DND-41 (cell line): ENCODE results near the gene CEBPG.

ENCODE experiments used
- CTCF ChIP-seq: IDR thresholded peaks from 2 replicates; pipeline ENCODE4 v1.5.1; 2012; ENCODE audit warnings: borderline replicate concordance, low read length, moderate library complexity, mild to moderate bottlenecking; ENCODE audit not compliant: poor library complexity, severe bottlenecking; ENCODE audit errors: extremely low read depth
- EZH2 ChIP-seq: IDR thresholded peaks from 3 replicates; pipeline ENCODE4 v1.6.1; 2012; ENCODE audit warnings: borderline replicate concordance, low read depth, mild to moderate bottlenecking, moderate library complexity, low read length, inconsistent platforms; ENCODE audit not compliant: severe bottlenecking

- TF ChIP-seq CTCF (no peak), EZH2 (no peak)
These were observed 54.5 kb downstream of the CEBPG start for GRCh38 chr19:33427801-33428626.
